DND-41 (cell line): Measurements from ENCODE around the gene ERCC6.

Source experiments
- ATAC-seq: fragments of 200-7000 bp; cut with Tn5 transposase; 3 replicates; pipeline ENCODE4 v1.9.1; 2021; ENCODE audit warnings: low read depth; ENCODE audit not compliant: insufficient read depth
- DNase-seq: peaks from one replicate; pipeline ENCODE4 v3.0.0-alpha.2; 2020
- H2AFZ ChIP-seq: 2 replicates; pipeline ENCODE4 v1.6.0; 2012; ENCODE audit warnings: low read depth, low read length
- H3K27ac ChIP-seq: 2 replicates; pipeline ENCODE4 v1.5.1; 2012; ENCODE audit warnings: low read length, inconsistent platforms
- H3K27me3 ChIP-seq: fragments of 200-600 bp; sonication (generic); 2 replicates; pipeline ENCODE4 v1.6.0; 2012; ENCODE audit warnings: low read length, mild to moderate bottlenecking, inconsistent platforms; ENCODE audit not compliant: insufficient read depth, poor library complexity
- H3K36me3 ChIP-seq: 2 replicates; pipeline ENCODE4 v1.5.1; 2012; ENCODE audit warnings: low read length, inconsistent platforms; ENCODE audit not compliant: insufficient read depth
- H3K4me1 ChIP-seq: 2 replicates; pipeline ENCODE4 v1.5.1; 2012; ENCODE audit warnings: mild to moderate bottlenecking, low read length; ENCODE audit not compliant: insufficient read depth
- H3K4me2 ChIP-seq: 2 replicates; pipeline ENCODE4 v1.6.0; 2012; ENCODE audit warnings: mild to moderate bottlenecking, moderate library complexity, low read length, inconsistent platforms; ENCODE audit not compliant: insufficient read depth
- H3K4me3 ChIP-seq, 2 experiments: fragments of 200-600 bp in 1 of 2; shearing (Covaris generic) in 1 of 2; 2 replicates each; pipeline ENCODE4 v1.5.1; 2012 to 2016; ENCODE audit warnings: inconsistent platforms in 2 of 2, low read length in 2 of 2, mild to moderate bottlenecking in 2 of 2, low read depth in 1 of 2, moderate library complexity in 1 of 2
- H3K79me2 ChIP-seq: 2 replicates; pipeline ENCODE4 v1.6.0; 2012; ENCODE audit warnings: low read length, inconsistent platforms; ENCODE audit not compliant: insufficient read depth
- H3K9ac ChIP-seq: 2 replicates; pipeline ENCODE4 v1.6.0; 2012; ENCODE audit warnings: low read depth, mild to moderate bottlenecking, inconsistent platforms, low read length, moderate library complexity
- H3K9me3 ChIP-seq: 2 replicates; pipeline ENCODE4 v1.5.1; 2012; ENCODE audit warnings: low read length, moderate library complexity, mild to moderate bottlenecking, inconsistent platforms; ENCODE audit not compliant: insufficient read depth, severe bottlenecking
- H4K20me1 ChIP-seq: 2 replicates; pipeline ENCODE4 v1.6.0; 2012; ENCODE audit warnings: low read length; ENCODE audit not compliant: insufficient read depth
- EZH2 ChIP-seq: IDR thresholded peaks from 3 replicates; pipeline ENCODE4 v1.6.1; 2012; ENCODE audit warnings: borderline replicate concordance, low read depth, mild to moderate bottlenecking, moderate library complexity, low read length, inconsistent platforms; ENCODE audit not compliant: severe bottlenecking
- TF ChIP-seq, protein P1 (sequence below): IDR thresholded peaks from 2 replicates; pipeline ENCODE4 v1.5.1; 2012; ENCODE audit warnings: borderline replicate concordance, low read length, moderate library complexity, mild to moderate bottlenecking; ENCODE audit not compliant: poor library complexity, severe bottlenecking; ENCODE audit errors: extremely low read depth

Gene ERCC6

DNA sequence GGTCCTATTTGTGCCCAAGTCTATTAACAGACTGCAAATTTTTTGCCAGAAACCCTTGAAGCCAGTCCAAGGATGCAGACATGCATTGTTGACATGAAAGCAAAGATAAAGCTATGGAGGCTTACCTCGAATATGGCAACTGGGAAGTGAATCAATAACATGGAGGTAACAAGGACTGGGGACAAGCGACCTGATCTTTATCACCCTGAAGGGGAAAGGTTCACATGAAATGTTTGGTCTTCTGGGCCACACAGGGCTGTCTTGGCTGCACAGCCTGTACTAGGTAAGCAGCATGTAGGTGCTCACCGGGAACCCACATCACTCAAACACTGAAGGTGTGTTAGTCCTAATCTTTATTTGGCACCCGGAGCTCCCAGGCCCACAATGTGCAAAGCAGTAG, 17.9 kb downstream of the ERCC6 start:
- Histone ChIP-seq H4K20me1 (peaks cover 15% of the 10 kb centered on the region), H3K9ac (no peak overlapping the region), H3K9me3 (no peaks in the 10 kb centered on the region), H3K27ac (no peak overlapping the region), H2AFZ (no peak overlapping the region), H3K27me3 (no peaks in the 10 kb centered on the region), H3K4me2 (no peak overlapping the region), H3K36me3 (peaks cover 34% of the 10 kb centered on the region; the same call in 1 of the 2 replicates), H3K79me2 (no peaks in the 10 kb centered on the region), H3K4me1 (no peaks in the 10 kb centered on the region), H3K4me3 (no peak overlapping the region)
- no peak for ATAC-seq
- no peak for DNase-seq
- TF ChIP-seq EZH2: no peak
- TF ChIP-seq, protein P1, sequence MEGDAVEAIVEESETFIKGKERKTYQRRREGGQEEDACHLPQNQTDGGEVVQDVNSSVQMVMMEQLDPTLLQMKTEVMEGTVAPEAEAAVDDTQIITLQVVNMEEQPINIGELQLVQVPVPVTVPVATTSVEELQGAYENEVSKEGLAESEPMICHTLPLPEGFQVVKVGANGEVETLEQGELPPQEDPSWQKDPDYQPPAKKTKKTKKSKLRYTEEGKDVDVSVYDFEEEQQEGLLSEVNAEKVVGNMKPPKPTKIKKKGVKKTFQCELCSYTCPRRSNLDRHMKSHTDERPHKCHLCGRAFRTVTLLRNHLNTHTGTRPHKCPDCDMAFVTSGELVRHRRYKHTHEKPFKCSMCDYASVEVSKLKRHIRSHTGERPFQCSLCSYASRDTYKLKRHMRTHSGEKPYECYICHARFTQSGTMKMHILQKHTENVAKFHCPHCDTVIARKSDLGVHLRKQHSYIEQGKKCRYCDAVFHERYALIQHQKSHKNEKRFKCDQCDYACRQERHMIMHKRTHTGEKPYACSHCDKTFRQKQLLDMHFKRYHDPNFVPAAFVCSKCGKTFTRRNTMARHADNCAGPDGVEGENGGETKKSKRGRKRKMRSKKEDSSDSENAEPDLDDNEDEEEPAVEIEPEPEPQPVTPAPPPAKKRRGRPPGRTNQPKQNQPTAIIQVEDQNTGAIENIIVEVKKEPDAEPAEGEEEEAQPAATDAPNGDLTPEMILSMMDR: no peak

GRCh38 chr10:49520122-49520775, 18.7 kb downstream of the ERCC6 start:
- Histone ChIP-seq H2AFZ (no peak overlapping the region), H3K4me2 (no peak overlapping the region), H3K36me3 (peaks cover 30% of the 10 kb centered on the region; the same call in 1 of the 2 replicates), H3K4me3 (no peak overlapping the region), H3K79me2 (no peaks in the 10 kb centered on the region), H3K9ac (no peak overlapping the region), H4K20me1 (peaks cover 16% of the 10 kb centered on the region), H3K4me1 (no peaks in the 10 kb centered on the region), H3K27me3 (no peaks in the 10 kb centered on the region), H3K27ac (no peak overlapping the region), H3K9me3 (no peaks in the 10 kb centered on the region)
- TF ChIP-seq, protein P1: no peak
- no peak for TF ChIP-seq EZH2
- DNase-seq (no peak), ATAC-seq (no peak)

GRCh38 chr10:49519717-49520116, 19.2 kb downstream of the ERCC6 start:
- Histone ChIP-seq H3K27ac (no peak overlapping the region), H3K9ac (no peak overlapping the region), H2AFZ (no peak overlapping the region), H3K4me3 (no peak overlapping the region), H3K27me3 (no peaks in the 10 kb centered on the region), H3K36me3 (peaks cover 31% of the 10 kb centered on the region; the same call in 1 of the 2 replicates), H3K9me3 (no peaks in the 10 kb centered on the region), H3K4me1 (no peaks in the 10 kb centered on the region), H3K4me2 (no peak overlapping the region), H4K20me1 (peaks cover 18% of the 10 kb centered on the region), H3K79me2 (no peaks in the 10 kb centered on the region)
- DNase-seq: no peak
- TF ChIP-seq EZH2: no peak
- TF ChIP-seq, protein P1: no peak
- ATAC-seq: no peak
